CD4-positive, alpha-beta T cell (primary cell): ENCODE measurements around the gene INPP5D. TPM values are rescaled to one million over a fixed set of nuclear protein-coding genes. Genes with fewer than 3 reads are reported as not detected.

Experiments used
- ATAC-seq: fragments of 200-7000 bp; cut with Tn5 transposase; one replicate; pipeline ENCODE4 v1.10.0; 2022; ENCODE audit warnings: mild to moderate bottlenecking; ENCODE audit not compliant: poor library complexity
- CTCF ChIA-PET: fragments of 350-600 bp; sonication (Branson Sonifier 250); formaldehyde crosslinking; loops from one replicate; lab custom pipeline; 2021; ENCODE audit warnings: antibody characterized with exemption, inconsistent platforms; lab: Charles Lee
- POLR2A ChIA-PET: fragments of 350-600 bp; sonication (Branson Sonifier 250); formaldehyde crosslinking; loops from one replicate; lab custom pipeline; 2021; ENCODE audit warnings: antibody characterized with exemption, inconsistent platforms; lab: Charles Lee
- DNase-seq, 14 experiments: peaks; one replicate each; pipeline ENCODE4 v3.0.0-alpha.2; 2013 to 2020; ENCODE audit warnings: mixed read lengths in 2 of 14
- H3K27ac ChIP-seq, 2 donors: one replicate each; pipeline versions ENCODE4 v1.5.1 to v1.7.0; 2013; ENCODE audit warnings: low read length in 2 of 2, low read depth in 1 of 2, mild to moderate bottlenecking in 1 of 2
- H3K27me3 ChIP-seq, 2 experiments: 1 replicate in 1 of 2; 2 replicates in 1 of 2; pipeline versions ENCODE4 v1.6.1 to v1.7.0; 2013; ENCODE audit warnings: low read length in 2 of 2, control low read depth in 1 of 2, mild to moderate bottlenecking in 1 of 2, moderate library complexity in 1 of 2; ENCODE audit not compliant: insufficient read depth in 2 of 2, control insufficient read depth in 1 of 2
- H3K36me3 ChIP-seq: one replicate; pipeline ENCODE4 v1.6.1; 2013; ENCODE audit warnings: low read length, control low read depth; ENCODE audit not compliant: insufficient read depth
- H3K4me1 ChIP-seq: one replicate; pipeline ENCODE4 v1.6.1; 2013; ENCODE audit warnings: low read length, control low read depth; ENCODE audit not compliant: insufficient read depth
- H3K4me3 ChIP-seq: one replicate; pipeline ENCODE4 v1.5.1; 2013; ENCODE audit warnings: mild to moderate bottlenecking, low read length, moderate library complexity
- H3K9me3 ChIP-seq, 2 experiments: 1 replicate in 1 of 2; 2 replicates in 1 of 2; pipeline versions ENCODE4 v1.6.1 to v1.7.0; 2013; ENCODE audit warnings: low read length in 2 of 2, mild to moderate bottlenecking in 2 of 2, control low read depth in 1 of 2, moderate library complexity in 1 of 2; ENCODE audit not compliant: control insufficient read depth in 1 of 2, insufficient read depth in 1 of 2
- H3K27ac Mint-ChIP-seq: one replicate; pipeline ENCODE4 v1.8.0; 2020; ENCODE audit warnings: mixed read lengths
- H3K27me3 Mint-ChIP-seq: one replicate; pipeline ENCODE4 v1.8.0; 2021; ENCODE audit warnings: mixed read lengths
- H3K36me3 Mint-ChIP-seq: one replicate; pipeline ENCODE4 v1.8.0; 2021; ENCODE audit warnings: low read depth, mixed read lengths
- H3K4me1 Mint-ChIP-seq: one replicate; pipeline ENCODE4 v1.8.0; 2021; ENCODE audit warnings: low read depth, mixed read lengths
- H3K4me3 Mint-ChIP-seq: one replicate; pipeline ENCODE4 v1.8.0; 2020; ENCODE audit warnings: mild to moderate bottlenecking, mixed read lengths
- H3K9me3 Mint-ChIP-seq: one replicate; pipeline ENCODE4 v1.8.0; 2020; ENCODE audit warnings: mixed read lengths
- CTCF ChIP-seq: fragments of 200-600 bp; IDR thresholded peaks from one replicate; pipeline ENCODE4 v1.8.0; 2022; ENCODE audit warnings: antibody characterized with exemption, mild to moderate bottlenecking
- intact Hi-C, 2 experiments: fragments of 100-400 bp; cut with DNase I in 1 of 2; cut with micrococcal nuclease in 1 of 2; formaldehyde crosslinking; loops; one replicate each; pipeline versions ENCODE4 v1.15.1 to v1.9.0; 2023 to 2025; cut with DNase I, micrococcal nuclease
- total RNA-seq, 174 experiments: library from RNA in 2 of 174; stranded (reverse) in 2 of 174; gene quantifications; one replicate each; pipeline ENCODE4 v1.2.3 and lab custom pipeline; 2021 to 2026

INPP5D gene
- total RNA-seq, 2 experiments from 2014 or later: 141 to 154 TPM

DNA sequence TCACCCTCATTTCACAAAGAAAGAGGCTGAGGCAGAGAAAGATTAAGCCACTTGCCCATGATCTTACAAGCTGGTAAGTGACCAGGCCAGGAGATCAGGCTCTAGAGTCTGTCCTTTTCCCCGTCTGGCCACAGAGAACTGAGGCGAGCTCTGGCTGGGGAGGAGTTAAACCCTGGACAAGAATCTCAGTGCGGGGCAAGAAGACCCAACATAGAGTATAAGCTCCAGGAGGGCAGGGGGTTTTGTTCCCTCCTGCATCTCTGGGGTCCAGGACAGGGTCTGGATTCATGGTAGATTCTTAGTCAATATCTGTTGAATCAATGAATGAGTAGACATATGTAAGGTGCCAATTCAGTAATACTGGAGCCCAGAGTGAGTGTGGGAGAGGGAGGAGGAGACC lies 12.9 kb upstream of the INPP5D start:
- H3K27ac Mint-ChIP-seq: no peak overlapping the region
- CTCF ChIA-PET: no interaction called here
- POLR2A ChIA-PET: no interaction called here

GRCh38 chr2:233047667-233048066 lies 12.5 kb upstream of the INPP5D start:
- H3K27me3 Mint-ChIP-seq: no peaks in the 10 kb centered on the region
- no peak for TF ChIP-seq CTCF
- no peak overlapping the region for H3K4me3 ChIP-seq
- no peaks in the 10 kb centered on the region for H3K9me3 ChIP-seq
- no peaks in the 10 kb centered on the region for H3K4me1 ChIP-seq
- H3K9me3 Mint-ChIP-seq: no peaks in the 10 kb centered on the region
- H3K27me3 ChIP-seq: no peaks in the 10 kb centered on the region
- H3K27ac Mint-ChIP-seq: no peak overlapping the region
- ChIA-PET POLR2A (no interaction called here), CTCF (no interaction called here)
- H3K4me1 Mint-ChIP-seq: no peaks in the 10 kb centered on the region
- no peaks in the 10 kb centered on the region for H3K36me3 Mint-ChIP-seq
- H3K4me3 Mint-ChIP-seq: no peak overlapping the region
- no peak for ATAC-seq
- intact Hi-C loops: no loop called here
- no peak overlapping the region for H3K27ac ChIP-seq
- no peak for DNase-seq
- H3K36me3 ChIP-seq: no peaks in the 10 kb centered on the region

More for the DNA sequence above, 12.9 kb upstream of the INPP5D start:
- Mint-ChIP-seq H3K36me3 (no peaks in the 10 kb centered on the region), H3K4me3 (no peak overlapping the region), H3K9me3 (no peaks in the 10 kb centered on the region), H3K27me3 (no peaks in the 10 kb centered on the region), H3K4me1 (no peaks in the 10 kb centered on the region)
- DNase-seq (no peak), ATAC-seq (no peak)
- TF ChIP-seq CTCF: no peak
- no peaks in the 10 kb centered on the region for H3K27me3 ChIP-seq
- no peak overlapping the region for H3K27ac ChIP-seq
- H3K4me1 ChIP-seq: no peaks in the 10 kb centered on the region
- intact Hi-C loops: no loop called here
- no peaks in the 10 kb centered on the region for H3K9me3 ChIP-seq
- no peak overlapping the region for H3K4me3 ChIP-seq
- no peaks in the 10 kb centered on the region for H3K36me3 ChIP-seq

- POLR2A ChIA-PET: no interaction called here
- no peaks in the 10 kb centered on the region for H3K36me3 ChIP-seq
These were observed 11.5 kb upstream of the INPP5D start for GRCh38 chr2:233048569-233049193.

More at GRCh38 chr2:233048569-233049193, 11.5 kb upstream of the INPP5D start:
- Histone ChIP-seq H3K27me3 (no peaks in the 10 kb centered on the region), H3K4me1 (peaks cover under 1% of the 10 kb centered on the region), H3K4me3 (no peak overlapping the region), H3K9me3 (no peaks in the 10 kb centered on the region), H3K27ac (no peak overlapping the region)
- TF ChIP-seq CTCF: no peak
- H3K4me3 Mint-ChIP-seq: no peak overlapping the region
- no peaks in the 10 kb centered on the region for H3K9me3 Mint-ChIP-seq
- H3K36me3 Mint-ChIP-seq: no peaks in the 10 kb centered on the region
- peaks cover under 1% of the 10 kb centered on the region for H3K4me1 Mint-ChIP-seq
- H3K27me3 Mint-ChIP-seq: no peaks in the 10 kb centered on the region
- no peak for ATAC-seq
- intact Hi-C loops: no loop called here
- no peak overlapping the region for H3K27ac Mint-ChIP-seq
- CTCF ChIA-PET: no interaction called here
- no peak for DNase-seq
